Measurements from ENCODE around the gene CTNNBL1. TPM values are rescaled to one million over a fixed set of nuclear protein-coding genes. Genes with fewer than 3 reads are reported as not detected.

The CTNNBL1 gene
- total RNA-seq, 1 experiment from 2014 or later = 71.2 TPM

GRCh38 chr20:37706298-37706697, 12.5 kb downstream of the CTNNBL1 start:
- CTCF ChIA-PET = no interaction called here
- ATAC-seq = no peak
- in situ Hi-C loops (cut with HindIII; ENCODE audit: low pct_unique_long_range_greater_than_20kb, low sequenced_read_pairs) = no loop called here

GRCh38 chr20:37711001-37711400, 17.2 kb downstream of the CTNNBL1 start:
- ChIA-PET POLR2A (no interaction called here), CTCF (no interaction called here)
- no TSS peak for BruUV-seq (replicated peaks)
- no peak overlapping the region for H3K4me3 ChIP-seq (ENCODE audit: low read depth in 2 of 2, low read length in 2 of 2)
- intact Hi-C loops (cut with micrococcal nuclease; ENCODE audit: unreplicated experiment) = no loop called here
- H3K4me1 ChIP-seq (ENCODE audit: control insufficient read depth, insufficient read depth, low read length) = no peaks in the 10 kb centered on the region
- DNase-seq (ENCODE audit: low read depth, low spot score) (no peak), ATAC-seq (no peak)
- no peaks in the 10 kb centered on the region for H3K27me3 ChIP-seq (ENCODE audit: control insufficient read depth, insufficient read depth, low read length)
- TF ChIP-seq CTCF (IDR thresholded peaks at IDR 0.05) = no peak
- no peak for TF ChIP-seq TCF7L2 (IDR thresholded peaks at IDR 0.05; ENCODE audit: low read depth, low read length)
- TF ChIP-seq SIN3A (IDR thresholded peaks at IDR 0.05; ENCODE audit: borderline replicate concordance, insufficient read depth, low read depth, low read length) = no peak
- TF ChIP-seq REST (IDR thresholded peaks at IDR 0.05; ENCODE audit: insufficient read depth in 1 of 2, low read depth in 2 of 2, low read length in 1 of 2) = no peak
- TF ChIP-seq POLR2AphosphoS5 (IDR thresholded peaks at IDR 0.05; ENCODE audit: low read depth, low read length) = no peak
- no peaks in the 10 kb centered on the region for H3K9me3 ChIP-seq (ENCODE audit: control insufficient read depth, insufficient read depth, low read depth, low read length)
- no peak overlapping the region for H3K27ac ChIP-seq (ENCODE audit: low read length)
- H3K36me3 ChIP-seq (ENCODE audit: control insufficient read depth, insufficient read depth, low read length) = no peaks in the 10 kb centered on the region
- in situ Hi-C loops (cut with HindIII; ENCODE audit: low pct_unique_long_range_greater_than_20kb, low sequenced_read_pairs) = no loop called here

More at GRCh38 chr20:37706298-37706697, 12.5 kb downstream of the CTNNBL1 start:
- intact Hi-C loops (cut with micrococcal nuclease; ENCODE audit: unreplicated experiment) = no loop called here
- Histone ChIP-seq H3K36me3 (ENCODE audit: control insufficient read depth, insufficient read depth, low read length) (no peaks in the 10 kb centered on the region), H3K27ac (ENCODE audit: low read length) (no peak overlapping the region), H3K27me3 (ENCODE audit: control insufficient read depth, insufficient read depth, low read length) (no peaks in the 10 kb centered on the region), H3K4me1 (ENCODE audit: control insufficient read depth, insufficient read depth, low read length) (no peaks in the 10 kb centered on the region), H3K9me3 (ENCODE audit: control insufficient read depth, insufficient read depth, low read depth, low read length) (no peaks in the 10 kb centered on the region), H3K4me3 (ENCODE audit: low read depth in 2 of 2, low read length in 2 of 2) (no peak overlapping the region)
- DNase-seq (ENCODE audit: low read depth, low spot score) = no peak
- POLR2A ChIA-PET = no interaction called here
- TF ChIP-seq POLR2AphosphoS5 (IDR thresholded peaks at IDR 0.05; ENCODE audit: low read depth, low read length) (no peak), REST (IDR thresholded peaks at IDR 0.05; ENCODE audit: insufficient read depth in 1 of 2, low read depth in 2 of 2, low read length in 1 of 2) (no peak), TCF7L2 (IDR thresholded peaks at IDR 0.05; ENCODE audit: low read depth, low read length) (no peak), CTCF (IDR thresholded peaks at IDR 0.05) (no peak), SIN3A (IDR thresholded peaks at IDR 0.05; ENCODE audit: borderline replicate concordance, insufficient read depth, low read depth, low read length) (no peak)
- BruUV-seq (replicated peaks) = no TSS peak

Measured in Panc1 (cell line).